ENCODE measurements around the gene PCBP3. TPM values are rescaled to one million over a fixed set of nuclear protein-coding genes. Genes with fewer than 3 reads are reported as not detected.
"Not testable (repeated sequence)": the region's sequence is repeated elsewhere in the genome, so short reads cannot be mapped to it uniquely, and the experiment has no call there.

Gene PCBP3
- total RNA-seq: 1.5 and 1.6 TPM in 2 replicates

GRCh38 chr21:45643021-45643980, at the start of gene PCBP3:
Gene PCBP3, plus strand, starts transcription at chr21:45643725. Its CDS starts 206,361 bp downstream, at chr21:45850086.
- no peak for DNase-seq (ENCODE audit: extremely low read depth, low read depth, low spot score)

GRCh38 chr21:45594721-45595489, 48.6 kb upstream of the PCBP3 start:
- no peak for DNase-seq (ENCODE audit: extremely low read depth, low read depth, low spot score)

- DNase-seq (ENCODE audit: extremely low read depth, low read depth, low spot score): no peak
Measured at GRCh38 chr21:45595574-45596295, 47.8 kb upstream of the PCBP3 start.

- no peak for DNase-seq (ENCODE audit: extremely low read depth, low read depth, low spot score)
Measured at GRCh38 chr21:45596704-45597318, 46.7 kb upstream of the PCBP3 start.

GRCh38 chr21:45598109-45598508, 45.4 kb upstream of the PCBP3 start:
- no peak for DNase-seq (ENCODE audit: extremely low read depth, low read depth, low spot score)

- no peak for DNase-seq (ENCODE audit: extremely low read depth, low read depth, low spot score)
Measured at GRCh38 chr21:45598666-45599065, 44.9 kb upstream of the PCBP3 start.

- DNase-seq (ENCODE audit: extremely low read depth, low read depth, low spot score): no peak
Measured at GRCh38 chr21:45599146-45599581, 44.4 kb upstream of the PCBP3 start.

GRCh38 chr21:45600248-45600647, 43.3 kb upstream of the PCBP3 start:
- DNase-seq (ENCODE audit: extremely low read depth, low read depth, low spot score): no peak

- no peak for DNase-seq (ENCODE audit: extremely low read depth, low read depth, low spot score)
Measured at GRCh38 chr21:45601551-45601950, 42.0 kb upstream of the PCBP3 start.

- no peak for DNase-seq (ENCODE audit: extremely low read depth, low read depth, low spot score)
Measured at GRCh38 chr21:45602106-45602505, 41.4 kb upstream of the PCBP3 start.

GRCh38 chr21:45603481-45603880, 40.0 kb upstream of the PCBP3 start:
- no peak for DNase-seq (ENCODE audit: extremely low read depth, low read depth, low spot score)

- not testable (repeated sequence) for DNase-seq (ENCODE audit: extremely low read depth, low read depth, low spot score)
Measured at GRCh38 chr21:45604681-45605080, 38.8 kb upstream of the PCBP3 start.

GRCh38 chr21:45607021-45607908, 36.3 kb upstream of the PCBP3 start:
- no peak for DNase-seq (ENCODE audit: extremely low read depth, low read depth, low spot score)

GRCh38 chr21:45607909-45608295, 35.6 kb upstream of the PCBP3 start:
- no peak for DNase-seq (ENCODE audit: extremely low read depth, low read depth, low spot score)

- not testable (repeated sequence) for DNase-seq (ENCODE audit: extremely low read depth, low read depth, low spot score)
Measured at GRCh38 chr21:45608747-45609470, 34.6 kb upstream of the PCBP3 start.

GRCh38 chr21:45609616-45610015, 33.9 kb upstream of the PCBP3 start:
- not testable (repeated sequence) for DNase-seq (ENCODE audit: extremely low read depth, low read depth, low spot score)

- DNase-seq (ENCODE audit: extremely low read depth, low read depth, low spot score): no peak
Measured at GRCh38 chr21:45611296-45611695, 32.2 kb upstream of the PCBP3 start.

GRCh38 chr21:45611939-45612664, 31.4 kb upstream of the PCBP3 start:
- DNase-seq (ENCODE audit: extremely low read depth, low read depth, low spot score): no peak

All from glomerular endothelial cell (primary cell).